Measurements from ENCODE around the gene GUCD1. TPM values are rescaled to one million over a fixed set of nuclear protein-coding genes. Genes with fewer than 3 reads are reported as not detected.
"Not testable (repeated sequence)": the region's sequence is repeated elsewhere in the genome, so short reads cannot be mapped to it uniquely, and the experiment has no call there.

The GUCD1 gene
- total RNA-seq, result 100 to 1,000 TPM in 3 of 4 donors, 10 to 100 TPM in 1; 56.7 to 498 (median 277) TPM

DNA sequence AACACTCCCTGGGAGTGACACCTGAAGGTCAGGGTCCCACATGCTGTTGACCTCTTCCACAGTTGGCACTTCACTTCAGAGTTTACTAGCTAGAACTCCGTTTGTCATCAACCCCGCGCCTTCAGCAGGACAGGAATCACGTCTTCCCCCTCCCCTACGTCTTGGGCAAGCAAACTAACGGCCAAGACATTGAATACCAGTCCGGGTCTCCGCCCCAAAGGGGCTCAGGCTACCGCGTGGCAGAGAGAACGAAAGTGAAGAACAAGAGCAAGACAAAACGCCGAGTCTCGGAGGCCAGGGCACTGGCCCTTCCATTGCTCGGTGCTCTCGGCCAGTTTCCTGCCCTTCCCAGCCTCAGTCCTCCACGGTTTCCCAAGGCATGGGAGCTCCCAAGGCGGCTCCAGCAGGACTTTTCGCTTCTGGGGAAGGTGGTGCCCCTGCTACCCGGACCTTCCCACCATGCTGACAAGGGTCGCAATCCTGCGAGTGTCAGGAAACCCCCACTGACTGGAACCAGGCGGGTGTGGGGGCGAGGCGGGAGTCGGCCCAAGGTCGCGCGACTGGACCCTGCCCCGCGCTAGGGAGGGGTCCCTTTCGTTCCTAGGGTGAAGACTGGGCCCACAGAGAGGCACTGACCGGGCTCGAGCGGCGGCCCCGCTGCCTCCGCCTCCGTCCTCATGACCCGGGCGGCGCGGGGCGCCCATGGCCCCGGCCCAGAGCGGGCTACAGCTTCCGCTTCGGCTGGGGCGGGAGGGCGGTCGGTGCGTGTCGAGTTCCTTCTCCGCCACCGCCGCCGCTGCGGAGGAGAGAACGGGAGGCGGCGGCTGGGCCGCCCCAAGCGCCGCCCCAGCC lies at the start of gene GUCD1:
Gene GUCD1, minus strand, starts transcription at position 826 of the 852 bp plus-strand sequence. Its CDS starts 147 bp downstream, at position 679.
- no peaks in the 10 kb centered on the region for H3K9me3 ChIP-seq
- WGBS, 2 donors (ENCODE audit: low coverage in 1 of 2), result 0 to 1% methylated on average over 5 to 53 of the region's 64 CpGs
- in situ Hi-C loops (cut with MboI; ENCODE audit: low pct_ligation_motif_present in 1 of 4, low pct_unique_long_range_greater_than_20kb in 1 of 4, low sequenced_read_pairs in 3 of 4) (no loop called here), intact Hi-C loops (cut with DNase I; ENCODE audit: low total_unique reads) (no loop called here)
- peak; percentile 52 for DNase-seq
- peak within 1 kb of the TSS; percentile 94 to 96 (median 95) for H3K4me3 ChIP-seq
- H3K4me1 ChIP-seq, result peaks cover 51 to 63% (median 61%) of the 10 kb centered on the region in 4 donors
- peaks cover 0 to 5% (median 2%) of the 10 kb centered on the region in 4 donors for H3K36me3 ChIP-seq
- no peaks in the 10 kb centered on the region for H3K27me3 ChIP-seq
- peak; percentile 66 to 95 (median 92) for TF ChIP-seq POLR2AphosphoS5 (IDR thresholded peaks at IDR 0.05)
- no peak for TF ChIP-seq EP300 (IDR thresholded peaks at IDR 0.05; ENCODE audit: low read depth)
- TF ChIP-seq POLR2A (IDR thresholded peaks at IDR 0.05), result peak; percentile 94
- TF ChIP-seq, protein P1, sequence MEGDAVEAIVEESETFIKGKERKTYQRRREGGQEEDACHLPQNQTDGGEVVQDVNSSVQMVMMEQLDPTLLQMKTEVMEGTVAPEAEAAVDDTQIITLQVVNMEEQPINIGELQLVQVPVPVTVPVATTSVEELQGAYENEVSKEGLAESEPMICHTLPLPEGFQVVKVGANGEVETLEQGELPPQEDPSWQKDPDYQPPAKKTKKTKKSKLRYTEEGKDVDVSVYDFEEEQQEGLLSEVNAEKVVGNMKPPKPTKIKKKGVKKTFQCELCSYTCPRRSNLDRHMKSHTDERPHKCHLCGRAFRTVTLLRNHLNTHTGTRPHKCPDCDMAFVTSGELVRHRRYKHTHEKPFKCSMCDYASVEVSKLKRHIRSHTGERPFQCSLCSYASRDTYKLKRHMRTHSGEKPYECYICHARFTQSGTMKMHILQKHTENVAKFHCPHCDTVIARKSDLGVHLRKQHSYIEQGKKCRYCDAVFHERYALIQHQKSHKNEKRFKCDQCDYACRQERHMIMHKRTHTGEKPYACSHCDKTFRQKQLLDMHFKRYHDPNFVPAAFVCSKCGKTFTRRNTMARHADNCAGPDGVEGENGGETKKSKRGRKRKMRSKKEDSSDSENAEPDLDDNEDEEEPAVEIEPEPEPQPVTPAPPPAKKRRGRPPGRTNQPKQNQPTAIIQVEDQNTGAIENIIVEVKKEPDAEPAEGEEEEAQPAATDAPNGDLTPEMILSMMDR (IDR thresholded peaks at IDR 0.05), result no peak
- H3K27ac ChIP-seq, result peak within 1 kb of the TSS; percentile 95 to 99 (median 98)

DNA sequence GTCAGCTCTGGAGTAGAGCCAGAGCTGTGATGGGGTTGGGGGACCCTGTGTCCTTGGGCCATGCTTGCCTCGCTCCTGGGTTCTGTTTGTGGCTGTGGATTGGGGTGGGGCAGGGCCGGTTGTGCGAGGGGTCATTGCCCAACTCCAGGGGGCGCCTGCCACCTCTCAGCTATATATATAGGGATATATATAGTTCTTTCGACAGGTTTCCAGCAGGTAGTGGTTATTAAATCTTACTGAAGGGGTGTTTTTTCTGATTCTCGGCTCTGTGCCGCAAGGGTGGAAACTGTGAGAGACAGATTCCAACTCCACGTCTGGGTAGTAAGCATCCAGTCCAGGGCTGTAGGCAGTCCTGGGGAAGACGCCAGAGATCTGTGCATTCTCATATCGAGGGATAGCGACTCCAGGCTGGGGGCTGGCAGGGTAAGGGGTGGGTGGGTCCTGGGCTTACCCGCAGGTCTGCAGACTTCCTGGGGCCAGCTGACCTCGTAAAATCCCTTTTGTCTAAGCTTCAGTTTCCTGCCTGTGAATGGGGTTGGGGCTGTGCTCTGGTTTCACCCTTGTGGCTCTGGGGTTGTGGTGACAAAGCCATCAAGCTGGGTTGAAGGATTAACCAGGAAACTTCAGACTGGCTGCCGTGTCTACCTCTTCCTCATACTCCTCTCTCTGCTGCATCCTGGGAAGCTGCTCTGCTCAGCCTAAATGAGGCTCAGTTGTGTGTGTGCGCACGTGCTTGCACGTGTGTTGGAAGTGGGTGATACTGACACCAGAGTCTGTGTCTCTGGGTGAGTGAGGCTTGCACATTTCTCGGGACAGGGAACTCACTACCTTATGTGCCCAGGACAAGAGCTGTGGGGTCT lies 49.1 kb upstream of the GUCD1 start:
- H3K9me3 ChIP-seq; DNase-seq; in situ Hi-C loops (cut with MboI; ENCODE audit: low pct_ligation_motif_present in 1 of 4, low pct_unique_long_range_greater_than_20kb in 1 of 4, low sequenced_read_pairs in 3 of 4); H3K36me3 ChIP-seq; H3K27me3 ChIP-seq; intact Hi-C loops (cut with DNase I; ENCODE audit: low total_unique reads): not testable (repeated sequence)
- peaks cover 5 to 36% (median 23%) of the 10 kb centered on the region in 4 donors for H3K4me1 ChIP-seq
- 18 to 21% methylated on average over 4 to 17 of the region's 18 CpGs for WGBS, 2 donors (ENCODE audit: low coverage in 1 of 2)
- H3K27ac ChIP-seq, result peak overlapping the region; percentile 62 to 76 (median 66)
- TF ChIP-seq, protein P1 (IDR thresholded peaks at IDR 0.05), result peak in 2 of 5 experiments; percentile 11 to 16
- H3K4me3 ChIP-seq, result peak overlapping the region in 3 of 4 donors; percentile 15 to 41 (median 20)

DNA sequence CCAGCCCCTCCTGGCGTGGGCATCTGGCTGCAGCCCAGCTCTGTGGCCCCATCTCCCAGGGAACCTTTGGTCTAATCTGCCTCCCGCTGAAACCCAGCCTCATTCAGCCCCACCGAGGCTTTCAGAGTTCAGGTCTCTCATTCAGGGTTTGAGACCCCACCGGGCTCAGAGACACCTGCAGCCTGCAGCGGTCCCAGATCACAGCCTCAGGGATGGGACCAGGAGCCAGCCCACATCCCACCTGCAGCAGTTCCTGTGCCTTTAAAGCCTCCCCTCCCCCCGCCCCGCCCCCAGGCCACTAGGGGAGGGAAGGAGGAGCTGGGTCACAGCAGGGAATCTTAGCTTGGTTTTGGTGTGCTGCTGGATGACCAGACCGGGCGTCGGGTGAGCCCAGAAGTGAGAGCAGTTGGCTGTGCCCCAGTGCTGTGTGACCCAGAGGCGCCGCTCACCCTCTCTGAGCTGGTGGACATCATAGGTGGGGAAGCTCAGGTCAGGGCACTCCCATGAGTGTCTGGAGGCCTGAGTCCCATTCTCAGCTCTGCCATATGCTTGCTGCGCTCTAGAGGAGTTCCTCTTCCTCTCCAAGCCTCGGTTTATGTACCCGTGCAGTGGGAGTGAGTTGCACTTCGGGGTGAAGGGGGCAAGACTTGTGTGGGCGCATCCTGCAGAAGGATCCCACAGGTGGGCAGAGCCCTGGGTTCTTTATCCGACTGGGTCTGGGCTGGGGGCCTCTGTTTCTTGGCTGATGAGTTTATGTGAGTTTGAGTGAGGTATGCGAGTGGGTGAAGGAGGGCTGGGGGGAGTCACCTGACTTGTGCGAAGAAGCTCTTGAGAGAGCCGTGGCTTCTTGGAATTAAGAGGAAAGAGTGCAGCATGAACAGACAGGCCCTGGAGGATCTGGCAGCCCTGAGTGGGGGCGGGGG lies 48.2 kb upstream of the GUCD1 start, which contains the start of gene GGT1:
Gene GGT1, plus strand, starts transcription at position 347 of the 923 bp plus-strand sequence. CDS start 7,889 bp downstream, outside the sequence.
- H3K9me3 ChIP-seq; intact Hi-C loops (cut with DNase I; ENCODE audit: low total_unique reads); H3K36me3 ChIP-seq; in situ Hi-C loops (cut with MboI; ENCODE audit: low pct_ligation_motif_present in 1 of 4, low pct_unique_long_range_greater_than_20kb in 1 of 4, low sequenced_read_pairs in 3 of 4); H3K27me3 ChIP-seq: not testable (repeated sequence)
- peak; percentile 17 for TF ChIP-seq POLR2A (IDR thresholded peaks at IDR 0.05)
- WGBS, 2 donors (ENCODE audit: low coverage in 1 of 2), result 50 to 68% methylated on average over 2 to 18 of the region's 22 CpGs
- DNase-seq, result peak; percentile 41
- H3K27ac ChIP-seq, result peak within 1 kb of the TSS; percentile 64 to 76 (median 71)
- peaks cover 5 to 36% (median 23%) of the 10 kb centered on the region in 4 donors for H3K4me1 ChIP-seq
- peak within 1 kb of the TSS in 3 of 4 donors; percentile 15 to 41 (median 20) for H3K4me3 ChIP-seq

DNA sequence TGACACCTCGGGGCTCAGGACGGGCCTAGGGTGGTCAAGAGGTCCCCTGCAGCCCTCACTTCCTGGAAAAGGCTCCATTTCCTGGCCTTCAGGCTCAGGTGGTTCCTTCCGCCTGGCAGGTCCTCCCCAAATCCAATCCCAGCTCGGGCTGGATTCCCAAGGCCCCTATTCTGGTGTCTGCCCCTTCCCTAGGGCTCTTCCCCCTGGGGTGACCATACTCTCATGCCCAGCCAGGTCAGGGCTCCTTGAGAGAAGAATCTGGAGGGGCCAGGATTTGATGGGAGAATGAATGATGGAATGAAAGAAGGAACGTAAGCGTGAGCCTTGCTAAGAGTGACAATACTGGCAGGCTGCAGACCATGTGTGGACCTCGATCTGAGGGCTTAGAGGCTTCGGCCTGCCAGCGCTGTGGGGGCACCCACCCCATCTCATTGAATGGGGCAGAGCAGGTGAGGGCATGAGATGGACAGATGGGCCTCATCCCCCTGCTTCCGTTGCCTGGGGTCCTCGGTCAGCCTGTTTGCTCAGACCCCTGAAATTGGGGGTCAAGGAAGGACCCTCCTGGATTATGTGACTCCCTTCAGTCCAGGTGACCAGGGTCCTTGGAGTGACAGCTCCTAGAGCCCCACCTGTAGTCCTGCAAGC lies 47.3 kb upstream of the GUCD1 start:
- Histone ChIP-seq H3K27ac (peak overlapping the region; percentile 55 to 71 (median 68)), H3K4me1 (peaks cover 5 to 36% (median 23%) of the 10 kb centered on the region in 4 donors)
- H3K9me3 ChIP-seq; DNase-seq; intact Hi-C loops (cut with DNase I; ENCODE audit: low total_unique reads); H3K27me3 ChIP-seq; H3K36me3 ChIP-seq; H3K4me3 ChIP-seq; in situ Hi-C loops (cut with MboI; ENCODE audit: low pct_ligation_motif_present in 1 of 4, low pct_unique_long_range_greater_than_20kb in 1 of 4, low sequenced_read_pairs in 3 of 4): not testable (repeated sequence)
- WGBS, 2 donors (ENCODE audit: low coverage in 1 of 2), result 84% methylated on average over 11 of the region's 11 CpGs; no CpG with 5 or more reads in 1 of the 2 donors
